ENCODE measurements around the gene KAT7. TPM values are rescaled to one million over a fixed set of nuclear protein-coding genes. Genes with fewer than 3 reads are reported as not detected.
A peak's percentile ranks its signal among the peaks of the same experiment; 100 is the strongest.

KAT7 gene
- total and polyA plus RNA-seq, 2 of the 8 experiments (the other 6 are each of a cell fraction or from before 2014, with no cell fraction given): 90.9 to 139 TPM

DNA sequence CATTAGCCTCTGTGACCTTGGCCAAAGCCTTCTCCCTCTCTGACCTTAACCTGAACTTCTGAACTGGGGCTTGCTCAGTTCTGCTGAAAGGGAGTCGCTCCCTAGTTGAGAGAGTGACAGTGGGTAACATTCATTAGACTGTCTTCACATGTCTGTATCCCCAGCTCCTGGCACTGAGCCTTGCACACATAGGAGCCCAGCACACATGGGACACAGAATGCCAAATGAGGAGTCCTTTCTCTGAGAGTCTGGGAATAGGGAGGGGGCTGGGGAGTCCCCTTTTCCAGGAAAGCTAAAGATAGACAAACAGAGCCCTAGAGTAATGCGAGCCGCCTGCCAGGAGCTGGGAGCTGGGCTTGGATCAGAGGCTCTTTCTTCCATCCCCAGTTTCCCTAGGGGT, 56.8 kb downstream of the KAT7 start:
- no peak overlapping the region for H2AFZ ChIP-seq (ENCODE audit: low read length)
- 83% methylated on average over 1 of the region's 3 CpGs; no CpG with 5 or more reads in 1 of the 2 experiments for WGBS, 2 experiments (ENCODE audit: extremely low coverage in 1 of 2, insufficient coverage in 1 of 2, insufficient read length in 1 of 2, insufficient replicate concordance in 2 of 2, low coverage in 1 of 2, low lambda C conversion rate in 2 of 2, missing lambda C conversion rate in 1 of 2)
- no peak for FAIRE-seq

More for the DNA sequence above, 56.8 kb downstream of the KAT7 start:
- Histone ChIP-seq H3K56ac (replicated peaks; ENCODE audit: insufficient read length, low read depth, low read length) (no peak overlapping the region), H4K8ac (ENCODE audit: extremely low read depth, insufficient read depth, low read length) (no peak overlapping the region), H3K4me3 (ENCODE audit: extremely low read depth in 1 of 4, insufficient read depth in 2 of 4, low read depth in 3 of 4, low read length in 4 of 4) (no peak overlapping the region), H2BK120ac (replicated peaks; ENCODE audit: low read depth, low read length) (no peak overlapping the region), H3K9ac (replicated peaks in 1 of 4; ENCODE audit: extremely low read depth in 1 of 4, low read depth in 3 of 4, low read length in 3 of 4) (peak overlapping the region in 1 of 4 experiments; percentile 10; a peak in 1 of 7 replicates), H3K4me1 (replicated peaks in 1 of 4; ENCODE audit: control insufficient read depth in 3 of 4, insufficient read depth in 4 of 4, low read length in 3 of 4) (peaks cover 0 to 2% (median under 1%) of the 10 kb centered on the region in 4 experiments; a peak in 3 of 7 replicates), H3K79me1 (ENCODE audit: low read depth, low read length) (no peaks in the 10 kb centered on the region), H2BK12ac (ENCODE audit: low read depth, low read length) (no peak overlapping the region), H3K4me2 (ENCODE audit: insufficient read depth in 1 of 2, low read depth in 2 of 2, low read length in 2 of 2) (no peak overlapping the region), H3K36me3 (ENCODE audit: control insufficient read depth in 2 of 4, insufficient read depth in 4 of 4, low read length in 3 of 4) (no peaks in the 10 kb centered on the region; a peak in 1 of 8 replicates), H3K4ac (replicated peaks; ENCODE audit: insufficient read length, low read depth, low read length) (no peak overlapping the region), H3K23ac (ENCODE audit: insufficient read length) (no peak overlapping the region), H3K27ac (ENCODE audit: low read depth, low read length) (no peak overlapping the region), H3K18ac (ENCODE audit: extremely low read depth, low read length) (no peak overlapping the region), H3K14ac (ENCODE audit: insufficient read length) (no peak overlapping the region), H4K20me1 (replicated peaks in 1 of 2; ENCODE audit: control insufficient read depth in 1 of 2, insufficient read depth in 2 of 2, low read length in 2 of 2) (peaks cover 4 to 12% of the 10 kb centered on the region in 2 experiments), H2BK20ac (ENCODE audit: low read length) (no peak overlapping the region), H3K79me2 (ENCODE audit: control insufficient read depth in 1 of 2, insufficient read depth in 2 of 2, low read length in 2 of 2) (no peaks in the 10 kb centered on the region), H3K23me2 (ENCODE audit: low read depth, low read length) (no peaks in the 10 kb centered on the region; the same call in 1 of the 2 replicates), H2BK5ac (ENCODE audit: low read depth, low read length) (no peak overlapping the region), H2AK5ac (ENCODE audit: low read depth, low read length) (no peak overlapping the region), H3K27me3 (replicated peaks in 1 of 4; ENCODE audit: control insufficient read depth in 3 of 4, extremely low read depth in 1 of 4, insufficient read depth in 3 of 4, low read length in 3 of 4) (peaks cover 0 to 5% (median 2%) of the 10 kb centered on the region in 4 experiments; a peak in 6 of 7 replicates), H4K5ac (ENCODE audit: insufficient read length, low read depth, low read length) (no peak overlapping the region), H2BK15ac (ENCODE audit: low read length) (no peak overlapping the region), H3K9me3 (ENCODE audit: insufficient read depth in 2 of 2, low read depth in 1 of 2, low read length in 1 of 2) (no peaks in the 10 kb centered on the region), H4K91ac (replicated peaks; ENCODE audit: insufficient read length, low read length) (no peak overlapping the region)
- DNase-seq (ENCODE audit: low read depth in 1 of 2, low spot score in 2 of 2): no peak
- ChIA-PET CTCF (ENCODE audit: partially characterized antibody) (interaction anchor here (1.0 to 26.5 kb wide), 4 partner anchors 15 to 274 kb away, joined by 3 to 547 read pairs (median 8); partner anchors contain the start of gene DLX3), POLR2A (ENCODE audit: partially characterized antibody) (interaction anchor here (0.5 to 2.1 kb wide), 5 partner anchors 16 to 294 kb away, joined by 3 to 4 read pairs (median 3); partner anchors contain the start of gene FAM117A)
- TF ChIP-seq TBP (IDR thresholded peaks at IDR 0.05; ENCODE audit: low read depth, low read length) (no peak), SUZ12 (IDR thresholded peaks at IDR 0.05; ENCODE audit: low read length) (no peak), RBBP5 (IDR thresholded peaks at IDR 0.05; ENCODE audit: borderline replicate concordance, low read depth, low read length) (no peak)

All from H1 (cell line).